GM18519 (cell line): ENCODE measurements around the gene SCAP.
"Not testable (repeated sequence)": the region's sequence is repeated elsewhere in the genome, so short reads cannot be mapped to it uniquely, and the experiment has no call there.

ENCODE experiments used
- ATAC-seq: cut with Tn5 transposase; IDR thresholded peaks from one replicate; pipeline ENCODE4 v1.9.1; 2021; ENCODE audit warnings: mild to moderate bottlenecking, moderate library complexity; ENCODE audit not compliant: unreplicated experiment, low FRiP score

The SCAP gene

DNA sequence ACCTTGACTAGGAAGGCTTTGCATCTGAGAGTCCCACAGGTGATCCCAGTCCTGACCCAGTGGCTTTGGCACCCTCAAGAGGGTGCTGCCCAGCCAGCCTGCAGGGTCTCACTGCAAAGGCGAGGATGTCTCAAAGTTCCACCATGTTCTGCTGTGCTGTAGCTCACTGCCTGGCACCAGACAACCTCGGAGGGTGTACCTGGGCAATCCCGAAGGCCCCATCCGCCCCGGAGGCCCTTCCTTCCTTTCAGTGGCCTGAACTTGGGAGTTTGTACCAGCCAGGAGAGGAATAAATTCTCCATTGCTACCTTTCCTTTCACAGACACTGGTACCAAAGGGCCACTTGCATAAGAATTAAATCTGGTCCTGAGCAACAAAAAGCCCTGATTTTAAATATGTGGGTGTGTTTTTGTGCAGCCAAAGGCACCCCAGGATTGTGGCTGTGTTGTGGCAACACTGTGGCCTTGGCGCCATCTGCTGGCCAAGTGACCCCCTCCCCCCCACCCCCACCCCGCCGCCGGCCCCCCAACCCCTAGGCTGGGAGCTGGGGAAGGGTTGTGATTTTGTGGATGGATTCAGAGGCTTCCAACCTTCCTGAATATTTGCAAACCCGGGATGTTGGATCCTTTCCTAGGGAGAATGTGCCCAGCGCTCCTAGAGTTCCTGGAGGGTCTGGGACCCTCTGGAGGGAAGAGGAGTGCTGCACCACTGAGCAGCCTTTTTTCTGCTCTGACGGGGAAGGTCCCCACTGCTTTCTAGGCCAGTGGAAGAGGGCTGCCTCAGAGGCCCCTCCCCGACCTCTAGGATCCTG is 104.6 kb downstream of the SCAP start:
- no peak for ATAC-seq

DNA sequence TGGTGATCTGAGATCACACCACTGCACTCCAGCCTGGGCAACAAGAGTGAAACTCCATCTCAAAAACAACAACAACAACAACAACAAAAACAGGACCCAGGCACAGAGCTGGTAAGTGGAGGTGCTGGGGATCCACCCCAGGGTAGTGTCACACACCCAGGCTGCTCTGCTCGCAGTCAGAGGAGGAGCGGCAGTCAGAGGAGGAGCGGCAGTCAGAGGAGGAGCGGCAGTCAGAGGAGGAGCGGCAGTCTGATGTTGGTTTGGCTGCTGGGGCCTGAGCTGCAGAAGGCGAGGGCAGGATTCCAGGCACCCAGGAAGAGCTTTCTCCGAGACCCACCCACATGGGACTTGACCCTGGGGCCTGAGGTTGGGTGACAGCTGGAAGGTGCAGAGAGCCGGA is 105.7 kb downstream of the SCAP start:
- not testable (repeated sequence) for ATAC-seq

DNA sequence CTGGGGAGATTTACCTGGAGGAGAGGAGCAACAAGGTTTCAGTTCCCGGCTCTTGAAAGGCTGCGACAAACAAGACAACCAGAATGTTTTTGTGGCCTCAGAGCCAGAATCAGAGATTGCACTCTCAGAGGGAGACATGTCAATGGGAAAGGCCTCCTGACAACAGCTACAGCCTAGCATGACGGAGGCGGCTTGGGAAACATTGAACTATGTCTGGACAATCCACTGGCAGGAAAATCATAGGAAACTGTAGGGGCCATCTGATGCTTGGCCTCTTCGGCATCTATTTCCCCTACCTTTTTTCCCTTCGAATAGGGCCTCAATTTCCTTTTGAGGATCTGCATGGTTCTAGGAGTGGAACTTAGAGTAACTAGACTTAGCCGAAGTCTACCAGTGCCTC is 108.1 kb downstream of the SCAP start:
- ATAC-seq: no peak

DNA sequence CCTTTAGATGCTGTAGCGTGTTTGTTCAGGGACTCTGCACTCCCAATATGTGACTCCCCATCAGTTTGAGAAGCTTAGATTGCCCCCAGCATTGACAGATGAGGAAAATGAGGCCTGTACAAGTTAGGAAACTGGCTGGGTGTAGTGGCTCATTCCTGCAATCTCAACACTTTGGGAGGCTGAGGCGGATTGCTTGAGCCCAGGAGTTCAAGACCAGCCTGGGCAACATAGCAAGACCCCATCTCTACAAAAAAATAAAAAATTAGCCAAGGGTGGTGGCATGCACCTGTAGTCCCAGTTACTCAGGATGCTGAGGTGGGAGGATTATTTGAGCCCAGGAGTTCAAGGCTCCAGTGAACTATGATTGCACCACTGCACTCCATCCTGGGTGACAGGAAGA is 108.9 kb downstream of the SCAP start:
- no peak for ATAC-seq

DNA sequence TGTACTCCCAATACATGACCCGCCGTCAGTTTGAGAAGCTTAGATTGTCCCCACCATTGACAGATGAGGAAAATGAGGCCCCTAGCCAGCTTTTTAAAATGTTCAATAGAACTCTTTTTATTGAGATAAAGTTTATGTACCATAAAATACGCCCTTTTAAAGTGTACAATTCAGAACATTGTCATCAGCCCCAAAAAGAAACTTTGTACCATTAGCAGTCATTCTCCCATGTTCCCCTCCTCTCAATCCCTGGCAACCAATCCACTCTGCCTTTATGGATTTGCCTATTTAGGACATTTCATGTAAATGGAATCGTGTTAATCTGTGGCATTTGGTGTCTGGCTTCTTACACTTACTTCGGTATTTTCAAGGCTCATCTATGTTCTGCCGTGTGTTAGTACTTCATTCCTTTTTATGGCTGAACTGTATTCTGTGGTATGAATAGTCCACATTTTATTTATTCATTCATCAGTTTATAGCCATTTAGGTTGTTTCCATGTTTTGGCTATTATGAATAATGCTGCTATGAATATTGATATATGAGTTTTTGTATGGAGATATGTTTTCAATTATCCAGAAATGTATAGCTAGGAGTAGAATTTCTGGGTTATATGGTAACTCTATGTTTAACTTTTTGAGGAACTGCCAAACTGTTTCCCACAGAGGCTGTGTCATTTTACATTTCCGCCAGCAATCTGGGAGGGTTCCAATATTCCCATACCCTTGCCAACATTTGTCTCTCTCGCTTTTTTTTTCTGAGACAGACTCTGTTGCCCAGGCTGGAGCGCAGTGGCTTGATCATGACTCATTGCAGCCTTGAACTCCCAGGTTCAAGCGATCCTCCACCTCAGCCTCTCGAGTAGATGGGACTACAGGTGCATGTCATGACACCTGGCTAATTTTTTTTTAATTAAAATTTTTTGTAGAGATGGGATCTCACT is 110.3 kb downstream of the SCAP start:
- no peak for ATAC-seq
